HUES6 (cell line): Measurements from ENCODE around the gene TNF.

Experiments used
- H3K27ac ChIP-seq: 2 replicates; pipeline ENCODE4 v1.7.0; 2013; ENCODE audit warnings: low read depth, mild to moderate bottlenecking, low read length, inconsistent platforms
- H3K27me3 ChIP-seq: 2 replicates; pipeline ENCODE4 v1.6.1; 2013; ENCODE audit warnings: low read length; ENCODE audit not compliant: control insufficient read depth, insufficient read depth
- H3K36me3 ChIP-seq: 2 replicates; pipeline ENCODE4 v1.6.1; 2013; ENCODE audit warnings: low read length; ENCODE audit not compliant: control insufficient read depth, insufficient read depth
- H3K4me1 ChIP-seq: 2 replicates; pipeline ENCODE4 v1.6.1; 2013; ENCODE audit warnings: low read length; ENCODE audit not compliant: control insufficient read depth, insufficient read depth
- H3K4me3 ChIP-seq: 2 replicates; pipeline ENCODE4 v1.5.1; 2013; ENCODE audit warnings: low read depth, low read length
- H3K9ac ChIP-seq: one replicate; pipeline ENCODE4 v1.6.1; 2013; ENCODE audit warnings: mild to moderate bottlenecking, low read length
- H3K9me3 ChIP-seq: 2 replicates; pipeline ENCODE4 v1.6.1; 2013; ENCODE audit warnings: low read depth, low read length; ENCODE audit not compliant: control insufficient read depth, insufficient read depth

The TNF gene

DNA sequence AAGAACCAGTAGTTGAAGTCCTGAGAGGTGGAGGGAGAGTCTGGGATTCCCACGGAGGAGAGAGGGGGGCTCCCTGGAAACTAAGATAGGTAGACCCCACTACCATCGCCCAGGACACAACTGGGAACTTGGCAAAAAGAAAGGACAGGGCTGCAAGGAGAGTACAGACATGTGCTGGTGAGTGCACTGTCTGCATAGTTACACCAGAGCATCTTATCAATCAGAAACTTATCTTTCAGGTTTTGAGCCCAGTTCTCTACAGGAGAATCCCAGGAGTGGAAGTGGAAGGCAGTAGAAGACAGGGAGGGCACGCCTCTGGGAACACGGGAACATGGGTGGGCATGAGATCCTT is 15.8 kb upstream of the TNF start:
- Histone ChIP-seq H3K9me3 (no peaks in the 10 kb centered on the region), H3K9ac (peak overlapping the region; percentile 56), H3K4me3 (no peak overlapping the region), H3K4me1 (peaks cover 14% of the 10 kb centered on the region; the same call in 1 of the 2 replicates), H3K27ac (peak overlapping the region; percentile 10; the same call in 1 of the 2 replicates), H3K36me3 (peaks cover 34% of the 10 kb centered on the region), H3K27me3 (no peaks in the 10 kb centered on the region)

DNA sequence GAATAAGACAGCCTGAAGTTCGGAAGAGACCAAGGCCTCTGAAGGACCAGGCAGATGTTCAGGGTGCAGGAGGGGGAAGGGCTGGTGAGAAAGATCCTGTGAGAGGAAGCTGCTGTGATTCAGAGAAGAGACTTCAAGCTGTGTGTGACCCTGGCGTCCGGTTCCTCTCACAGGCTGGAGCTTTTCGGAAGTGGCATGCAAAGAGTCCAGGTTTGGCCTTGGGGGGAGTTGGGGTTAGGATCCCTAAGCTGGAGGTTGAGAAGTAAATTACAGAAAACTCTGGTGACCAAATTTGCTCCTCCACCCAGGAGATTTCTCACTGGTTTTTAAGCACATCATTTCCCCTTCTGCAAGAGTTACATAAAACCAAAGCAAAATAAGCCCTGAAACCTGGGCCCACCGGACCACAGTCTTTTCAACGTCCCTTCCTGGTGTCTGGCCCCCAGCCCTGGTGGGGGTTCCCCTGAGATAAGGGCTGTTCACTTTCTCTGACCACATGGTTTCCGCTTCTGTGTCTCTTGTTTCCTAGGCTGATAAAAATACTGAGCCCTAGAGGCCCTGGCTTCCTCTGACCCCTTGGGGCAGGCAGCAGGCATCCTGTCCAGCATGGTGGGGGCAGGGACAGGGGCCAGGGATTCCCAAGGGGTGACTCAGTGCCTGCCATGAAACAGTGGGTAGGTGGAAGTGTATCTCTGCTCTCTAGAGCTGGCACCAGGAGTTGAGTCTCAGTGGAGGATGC is 15.2 kb upstream of the TNF start:
- Histone ChIP-seq H3K27me3 (no peaks in the 10 kb centered on the region), H3K9me3 (no peaks in the 10 kb centered on the region), H3K4me3 (no peak overlapping the region), H3K9ac (peak overlapping the region; percentile 56), H3K27ac (peak overlapping the region; percentile 10; the same call in 1 of the 2 replicates), H3K36me3 (peaks cover 34% of the 10 kb centered on the region), H3K4me1 (peaks cover 14% of the 10 kb centered on the region; the same call in 1 of the 2 replicates)

DNA sequence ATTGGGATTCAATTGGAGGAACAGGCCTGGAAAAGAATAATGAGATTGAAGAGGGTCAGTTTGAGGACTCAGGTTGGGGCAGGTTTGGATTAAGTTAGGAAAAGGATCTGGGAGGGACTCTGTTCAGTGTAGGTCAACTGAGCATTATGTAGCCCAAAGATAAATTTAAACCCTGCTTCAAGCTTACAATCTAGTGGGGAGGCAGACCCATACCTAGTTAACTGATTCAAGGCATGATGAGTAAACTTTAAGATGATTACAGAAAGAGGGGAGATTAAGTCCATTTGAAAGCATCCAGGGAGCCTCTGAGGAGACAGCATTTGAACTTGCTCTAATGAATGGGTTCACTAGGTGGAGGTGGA is 14.7 kb upstream of the TNF start:
- no peak overlapping the region for H3K27ac ChIP-seq
- H3K4me1 ChIP-seq: peaks cover 14% of the 10 kb centered on the region; the same call in 1 of the 2 replicates
- no peak overlapping the region for H3K4me3 ChIP-seq
- H3K36me3 ChIP-seq: peaks cover 34% of the 10 kb centered on the region
- no peaks in the 10 kb centered on the region for H3K27me3 ChIP-seq
- H3K9ac ChIP-seq: no peak overlapping the region
- no peaks in the 10 kb centered on the region for H3K9me3 ChIP-seq

DNA sequence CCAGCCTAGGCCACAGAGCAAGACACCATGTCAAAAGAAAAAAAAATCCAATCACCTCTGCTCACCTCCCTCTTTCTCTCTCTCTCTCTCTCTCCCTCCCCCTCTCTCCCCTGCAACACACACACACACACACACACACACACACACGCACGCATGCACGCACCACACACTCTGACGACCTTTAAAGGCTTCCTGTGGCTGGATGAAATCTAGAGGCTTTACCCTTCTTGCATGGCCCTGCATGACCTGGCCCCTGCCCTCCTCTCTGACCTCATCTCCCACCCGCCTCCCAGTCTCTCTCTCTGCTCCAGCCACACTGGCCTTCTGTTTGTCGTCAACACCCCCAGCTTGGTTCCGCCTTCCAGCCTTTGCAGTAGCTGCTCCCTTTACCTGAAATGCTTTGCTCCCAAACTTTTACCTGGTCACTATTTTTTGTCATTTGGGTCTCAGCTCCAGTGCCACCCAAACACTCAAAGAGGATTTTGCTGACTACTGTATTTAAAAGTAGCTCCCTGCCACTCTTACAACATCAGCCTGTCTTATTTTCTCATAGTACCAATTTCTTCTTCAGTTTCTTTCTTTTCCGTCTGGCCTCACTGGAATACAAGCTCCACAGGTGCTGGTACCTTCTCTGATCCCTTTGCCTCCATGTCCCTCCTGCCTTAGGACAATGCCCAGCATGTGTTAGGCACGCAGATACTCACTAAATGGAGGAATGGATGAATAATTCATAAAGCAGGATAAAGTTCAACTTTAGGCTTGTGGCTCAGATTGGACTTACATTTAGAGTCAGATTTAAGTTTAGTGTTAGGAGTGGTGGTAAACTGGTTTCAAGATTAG is 7.6 kb upstream of the TNF start:
- Histone ChIP-seq H3K4me3 (no peak overlapping the region), H3K9me3 (no peaks in the 10 kb centered on the region), H3K4me1 (peaks cover 6% of the 10 kb centered on the region), H3K36me3 (no peaks in the 10 kb centered on the region), H3K9ac (no peak overlapping the region), H3K27me3 (no peaks in the 10 kb centered on the region), H3K27ac (no peak overlapping the region)

DNA sequence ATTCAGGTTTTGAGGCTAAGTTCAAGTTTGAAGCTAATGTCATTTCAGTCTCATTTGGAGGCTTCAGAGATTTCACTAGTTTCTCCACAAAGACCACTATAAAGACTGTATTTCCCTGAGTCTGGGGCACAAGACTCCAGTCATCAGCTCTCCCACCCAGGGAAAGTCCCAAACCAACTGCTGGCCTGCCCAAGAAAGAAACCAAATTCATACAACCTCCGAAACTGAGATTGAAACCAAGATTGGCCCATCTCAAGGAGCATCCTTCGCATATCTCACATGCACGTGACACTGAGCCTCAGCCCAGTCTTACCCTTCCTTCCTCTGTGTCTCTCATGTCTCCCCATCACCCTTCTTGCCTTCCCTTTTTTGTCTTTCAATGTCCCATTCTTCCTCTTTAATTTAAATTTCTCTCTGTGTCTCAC is 6.8 kb upstream of the TNF start:
- Histone ChIP-seq H3K36me3 (no peaks in the 10 kb centered on the region), H3K4me1 (peaks cover 6% of the 10 kb centered on the region), H3K4me3 (no peak overlapping the region), H3K27ac (no peak overlapping the region), H3K9ac (no peak overlapping the region), H3K27me3 (no peaks in the 10 kb centered on the region), H3K9me3 (no peaks in the 10 kb centered on the region)

DNA sequence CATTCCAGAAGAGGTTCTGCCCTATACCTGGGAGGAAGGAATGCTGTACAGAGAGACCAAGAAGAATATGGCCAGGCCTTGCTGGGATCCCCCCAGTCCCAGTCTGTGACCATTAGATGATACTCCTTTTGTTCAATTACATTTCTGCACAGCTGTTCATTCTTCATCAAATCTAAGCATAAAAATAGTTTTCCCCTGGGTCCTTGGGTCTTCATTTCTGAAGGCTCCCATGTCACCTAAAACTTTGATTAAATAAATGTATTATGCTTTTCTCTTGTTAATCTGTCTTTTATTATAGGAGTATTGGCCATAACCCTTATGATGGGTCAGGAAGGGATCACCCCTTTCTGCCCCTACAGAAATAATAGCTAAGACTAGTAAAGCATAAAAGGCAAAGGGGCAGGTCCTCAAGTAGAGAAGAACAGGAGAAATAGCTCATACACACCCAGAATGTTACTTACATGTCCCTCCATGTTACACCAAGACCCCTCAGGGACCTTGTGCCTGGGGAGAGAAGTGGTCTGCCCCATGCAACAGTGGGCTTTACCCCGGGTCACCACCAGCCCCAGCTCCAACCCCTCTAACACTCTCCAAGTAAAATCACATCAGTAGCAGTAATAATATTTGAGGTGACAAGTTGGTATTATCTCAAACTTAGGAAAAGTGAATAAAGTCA is 5.4 kb upstream of the TNF start:
- Histone ChIP-seq H3K9me3 (no peaks in the 10 kb centered on the region), H3K27me3 (no peaks in the 10 kb centered on the region), H3K36me3 (no peaks in the 10 kb centered on the region), H3K4me1 (peaks cover 12% of the 10 kb centered on the region), H3K27ac (no peak overlapping the region), H3K9ac (no peak overlapping the region), H3K4me3 (no peak overlapping the region)

DNA sequence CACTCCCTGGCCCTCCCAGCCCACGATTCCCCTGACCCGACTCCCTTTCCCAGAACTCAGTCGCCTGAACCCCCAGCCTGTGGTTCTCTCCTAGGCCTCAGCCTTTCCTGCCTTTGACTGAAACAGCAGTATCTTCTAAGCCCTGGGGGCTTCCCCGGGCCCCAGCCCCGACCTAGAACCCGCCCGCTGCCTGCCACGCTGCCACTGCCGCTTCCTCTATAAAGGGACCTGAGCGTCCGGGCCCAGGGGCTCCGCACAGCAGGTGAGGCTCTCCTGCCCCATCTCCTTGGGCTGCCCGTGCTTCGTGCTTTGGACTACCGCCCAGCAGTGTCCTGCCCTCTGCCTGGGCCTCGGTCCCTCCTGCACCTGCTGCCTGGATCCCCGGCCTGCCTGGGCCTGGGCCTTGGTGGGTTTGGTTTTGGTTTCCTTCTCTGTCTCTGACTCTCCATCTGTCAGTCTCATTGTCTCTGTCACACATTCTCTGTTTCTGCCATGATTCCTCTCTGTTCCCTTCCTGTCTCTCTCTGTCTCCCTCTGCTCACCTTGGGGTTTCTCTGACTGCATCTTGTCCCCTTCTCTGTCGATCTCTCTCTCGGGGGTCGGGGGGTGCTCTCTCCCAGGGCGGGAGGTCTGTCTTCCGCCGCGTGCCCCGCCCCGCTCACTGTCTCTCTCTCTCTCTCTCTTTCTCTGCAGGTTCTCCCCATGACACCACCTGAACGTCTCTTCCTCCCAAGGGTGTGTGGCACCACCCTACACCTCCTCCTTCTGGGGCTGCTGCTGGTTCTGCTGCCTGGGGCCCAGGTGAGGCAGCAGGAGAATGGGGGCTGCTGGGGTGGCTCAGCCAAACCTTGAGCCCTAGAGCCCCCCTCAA is 3.1 kb upstream of the TNF start, which contains the start of gene LTA:
LTA (plus strand) TSS at position 249 of the 871 bp plus-strand sequence; CDS start at position 703, 454 bp downstream.
- no peak within 1 kb of the TSS for H3K9ac ChIP-seq
- H3K9me3 ChIP-seq: no peaks in the 10 kb centered on the region
- no peak within 1 kb of the TSS for H3K4me3 ChIP-seq
- no peak within 1 kb of the TSS for H3K27ac ChIP-seq
- H3K27me3 ChIP-seq: peaks cover 11% of the 10 kb centered on the region; the same call in 1 of the 2 replicates
- H3K36me3 ChIP-seq: no peaks in the 10 kb centered on the region
- peaks cover 18% of the 10 kb centered on the region for H3K4me1 ChIP-seq

DNA sequence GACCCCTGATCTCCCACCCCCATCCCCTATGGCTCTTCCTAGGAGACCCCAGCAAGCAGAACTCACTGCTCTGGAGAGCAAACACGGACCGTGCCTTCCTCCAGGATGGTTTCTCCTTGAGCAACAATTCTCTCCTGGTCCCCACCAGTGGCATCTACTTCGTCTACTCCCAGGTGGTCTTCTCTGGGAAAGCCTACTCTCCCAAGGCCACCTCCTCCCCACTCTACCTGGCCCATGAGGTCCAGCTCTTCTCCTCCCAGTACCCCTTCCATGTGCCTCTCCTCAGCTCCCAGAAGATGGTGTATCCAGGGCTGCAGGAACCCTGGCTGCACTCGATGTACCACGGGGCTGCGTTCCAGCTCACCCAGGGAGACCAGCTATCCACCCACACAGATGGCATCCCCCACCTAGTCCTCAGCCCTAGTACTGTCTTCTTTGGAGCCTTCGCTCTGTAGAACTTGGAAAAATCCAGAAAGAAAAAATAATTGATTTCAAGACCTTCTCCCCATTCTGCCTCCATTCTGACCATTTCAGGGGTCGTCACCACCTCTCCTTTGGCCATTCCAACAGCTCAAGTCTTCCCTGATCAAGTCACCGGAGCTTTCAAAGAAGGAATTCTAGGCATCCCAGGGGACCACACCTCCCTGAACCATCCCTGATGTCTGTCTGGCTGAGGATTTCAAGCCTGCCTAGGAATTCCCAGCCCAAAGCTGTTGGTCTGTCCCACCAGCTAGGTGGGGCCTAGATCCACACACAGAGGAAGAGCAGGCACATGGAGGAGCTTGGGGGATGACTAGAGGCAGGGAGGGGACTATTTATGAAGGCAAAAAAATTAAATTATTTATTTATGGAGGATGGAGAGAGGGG is 1.9 kb upstream of the TNF start:
- Histone ChIP-seq H3K9ac (no peak overlapping the region), H3K27ac (no peak overlapping the region), H3K27me3 (peaks cover 11% of the 10 kb centered on the region; the same call in 1 of the 2 replicates), H3K4me1 (peaks cover 17% of the 10 kb centered on the region), H3K4me3 (no peak overlapping the region), H3K36me3 (no peaks in the 10 kb centered on the region), H3K9me3 (no peaks in the 10 kb centered on the region)

DNA sequence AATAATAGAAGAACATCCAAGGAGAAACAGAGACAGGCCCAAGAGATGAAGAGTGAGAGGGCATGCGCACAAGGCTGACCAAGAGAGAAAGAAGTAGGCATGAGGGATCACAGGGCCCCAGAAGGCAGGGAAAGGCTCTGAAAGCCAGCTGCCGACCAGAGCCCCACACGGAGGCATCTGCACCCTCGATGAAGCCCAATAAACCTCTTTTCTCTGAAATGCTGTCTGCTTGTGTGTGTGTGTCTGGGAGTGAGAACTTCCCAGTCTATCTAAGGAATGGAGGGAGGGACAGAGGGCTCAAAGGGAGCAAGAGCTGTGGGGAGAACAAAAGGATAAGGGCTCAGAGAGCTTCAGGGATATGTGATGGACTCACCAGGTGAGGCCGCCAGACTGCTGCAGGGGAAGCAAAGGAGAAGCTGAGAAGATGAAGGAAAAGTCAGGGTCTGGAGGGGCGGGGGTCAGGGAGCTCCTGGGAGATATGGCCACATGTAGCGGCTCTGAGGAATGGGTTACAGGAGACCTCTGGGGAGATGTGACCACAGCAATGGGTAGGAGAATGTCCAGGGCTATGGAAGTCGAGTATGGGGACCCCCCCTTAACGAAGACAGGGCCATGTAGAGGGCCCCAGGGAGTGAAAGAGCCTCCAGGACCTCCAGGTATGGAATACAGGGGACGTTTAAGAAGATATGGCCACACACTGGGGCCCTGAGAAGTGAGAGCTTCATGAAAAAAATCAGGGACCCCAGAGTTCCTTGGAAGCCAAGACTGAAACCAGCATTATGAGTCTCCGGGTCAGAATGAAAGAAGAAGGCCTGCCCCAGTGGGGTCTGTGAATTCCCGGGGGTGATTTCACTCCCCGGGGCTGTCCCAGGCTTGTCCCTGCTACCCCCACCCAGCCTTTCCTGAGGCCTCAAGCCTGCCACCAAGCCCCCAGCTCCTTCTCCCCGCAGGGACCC is 981 bp upstream of the TNF start:
- no peak overlapping the region for H3K4me3 ChIP-seq
- H3K9me3 ChIP-seq: no peaks in the 10 kb centered on the region
- H3K27ac ChIP-seq: no peak overlapping the region
- peaks cover 11% of the 10 kb centered on the region; the same call in 1 of the 2 replicates for H3K27me3 ChIP-seq
- peaks cover 25% of the 10 kb centered on the region for H3K4me1 ChIP-seq
- H3K9ac ChIP-seq: no peak overlapping the region
- no peaks in the 10 kb centered on the region for H3K36me3 ChIP-seq
